H1 (cell line): ENCODE measurements around the gene DPYD. TPM values are rescaled to one million over a fixed set of nuclear protein-coding genes. Genes with fewer than 3 reads are reported as not detected.

Source experiments
- CTCF ChIA-PET: fragments of 300-600 bp; sonication (Branson Sonifier 250); formaldehyde crosslinking; loops from one replicate; lab custom pipeline; 2021; ENCODE audit not compliant: partially characterized antibody; lab: Charles Lee
- POLR2A ChIA-PET: fragments of 300-600 bp; sonication (Branson Sonifier 250); formaldehyde crosslinking; loops from one replicate; lab custom pipeline; 2021; ENCODE audit warnings: inconsistent platforms; ENCODE audit not compliant: partially characterized antibody; lab: Charles Lee
- DNase-seq, 2 experiments: peaks; one replicate each; pipeline versions ENCODE4 v3.0.0 to v3.0.0-alpha.2; 2010 to 2022; ENCODE audit warnings: low spot score in 2 of 2, low read depth in 1 of 2, mixed read lengths in 1 of 2
- FAIRE-seq: peaks from 2 replicates; lab custom pipeline; 2011; peaks lifted over from hg19 to GRCh38; lab: Jason Lieb, UNC
- H2AFZ ChIP-seq: 2 replicates; pipeline ENCODE4 v1.8.1; 2012; ENCODE audit warnings: low read length, inconsistent platforms
- H2AK5ac ChIP-seq: 2 replicates; pipeline ENCODE4 v1.6.1; 2013; ENCODE audit warnings: low read depth, low read length
- H2BK120ac ChIP-seq: replicated peaks from 2 replicates; pipeline ENCODE3; 2013; ENCODE audit warnings: low read depth, low read length, inconsistent platforms
- H2BK12ac ChIP-seq: 2 replicates; pipeline ENCODE4 v1.6.1; 2013; ENCODE audit warnings: low read depth, low read length
- H2BK15ac ChIP-seq: 2 replicates; pipeline ENCODE4 v1.6.1; 2013; ENCODE audit warnings: low read length
- H2BK20ac ChIP-seq: 2 replicates; pipeline ENCODE4 v1.6.1; 2013; ENCODE audit warnings: low read length
- H2BK5ac ChIP-seq: 2 replicates; pipeline ENCODE4 v1.6.1; 2013; ENCODE audit warnings: low read depth, low read length
- H3K14ac ChIP-seq: 2 replicates; pipeline ENCODE4 v1.6.1; 2013; ENCODE audit warnings: inconsistent platforms; ENCODE audit not compliant: insufficient read length
- H3K18ac ChIP-seq: 2 replicates; pipeline ENCODE4 v1.6.1; 2013; ENCODE audit warnings: low read length; ENCODE audit errors: extremely low read depth
- H3K23ac ChIP-seq: 2 replicates; pipeline ENCODE4 v1.6.1; 2013; ENCODE audit warnings: inconsistent platforms; ENCODE audit not compliant: insufficient read length
- H3K23me2 ChIP-seq: 2 replicates; pipeline ENCODE4 v1.6.1; 2013; ENCODE audit warnings: low read depth, low read length
- H3K27ac ChIP-seq: 2 replicates; pipeline ENCODE4 v1.6.1; 2011; ENCODE audit warnings: low read depth, low read length, inconsistent platforms
- H3K27me3 ChIP-seq, 4 experiments: replicated peaks in 1 of 4; 1 replicate in 1 of 4; 2 replicates in 3 of 4; pipeline versions ENCODE4 v1.6.1 to v1.8.1; 2011 to 2013; ENCODE audit warnings: low read length in 3 of 4, mild to moderate bottlenecking in 3 of 4, inconsistent platforms in 2 of 4, mixed read lengths in 2 of 4, moderate library complexity in 1 of 4; ENCODE audit not compliant: control insufficient read depth in 3 of 4, insufficient read depth in 3 of 4; ENCODE audit errors: extremely low read depth in 1 of 4
- H3K36me3 ChIP-seq, 4 experiments: 2 replicates each; pipeline versions ENCODE4 v1.6.1 to v1.8.1; 2011 to 2013; ENCODE audit warnings: mild to moderate bottlenecking in 4 of 4, low read length in 3 of 4, moderate library complexity in 2 of 4, control low read depth in 1 of 4, inconsistent platforms in 1 of 4; ENCODE audit not compliant: insufficient read depth in 4 of 4, control insufficient read depth in 2 of 4
- H3K4ac ChIP-seq: replicated peaks from 2 replicates; pipeline ENCODE3; 2013; ENCODE audit warnings: low read length, low read depth, mixed read lengths, inconsistent platforms; ENCODE audit not compliant: insufficient read length
- H3K4me1 ChIP-seq, 4 experiments: replicated peaks in 1 of 4; 1 replicate in 1 of 4; 2 replicates in 3 of 4; pipeline versions ENCODE4 v1.6.1 to v1.8.1; 2011 to 2013; ENCODE audit warnings: low read length in 3 of 4, inconsistent platforms in 2 of 4, mixed read lengths in 1 of 4; ENCODE audit not compliant: insufficient read depth in 4 of 4, control insufficient read depth in 3 of 4
- H3K4me2 ChIP-seq, 2 experiments: 2 replicates each; pipeline versions ENCODE4 v1.6.1 to v1.8.1; 2011 to 2013; ENCODE audit warnings: low read depth in 2 of 2, low read length in 2 of 2, control low read depth in 1 of 2, inconsistent platforms in 1 of 2, mild to moderate bottlenecking in 1 of 2; ENCODE audit not compliant: insufficient read depth in 1 of 2
- H3K4me3 ChIP-seq, 4 experiments: fragments of 200-600, 300-600 bp in 1 of 4; sonication (generic), shearing (Covaris generic), sonication (Bioruptor Twin) in 1 of 4; 2 replicates each; pipeline versions ENCODE4 v1.5.1 to v1.8.1; 2011 to 2016; ENCODE audit warnings: low read length in 4 of 4, low read depth in 3 of 4, control low read depth in 2 of 4, inconsistent platforms in 2 of 4, mild to moderate bottlenecking in 2 of 4, mixed read lengths in 1 of 4, moderate library complexity in 1 of 4; ENCODE audit not compliant: insufficient read depth in 2 of 4; ENCODE audit errors: extremely low read depth in 1 of 4
- H3K56ac ChIP-seq: replicated peaks from 2 replicates; pipeline ENCODE3; 2013; ENCODE audit warnings: low read depth, mild to moderate bottlenecking, mixed read lengths, low read length, inconsistent platforms; ENCODE audit not compliant: insufficient read length
- H3K79me1 ChIP-seq: 2 replicates; pipeline ENCODE4 v1.6.1; 2013; ENCODE audit warnings: low read depth, low read length, control low read depth
- H3K79me2 ChIP-seq, 2 experiments: 2 replicates each; pipeline versions ENCODE4 v1.6.1 to v1.8.1; 2012 to 2013; ENCODE audit warnings: low read length in 2 of 2, mild to moderate bottlenecking in 2 of 2, inconsistent platforms in 1 of 2; ENCODE audit not compliant: insufficient read depth in 2 of 2, control insufficient read depth in 1 of 2
- H3K9ac ChIP-seq, 4 experiments: replicated peaks in 1 of 4; 1 replicate in 1 of 4; 2 replicates in 3 of 4; pipeline versions ENCODE4 v1.6.1 to v1.8.1; 2011 to 2013; ENCODE audit warnings: low read depth in 3 of 4, low read length in 3 of 4, control low read depth in 2 of 4, mild to moderate bottlenecking in 2 of 4, moderate library complexity in 2 of 4, inconsistent platforms in 1 of 4; ENCODE audit errors: extremely low read depth in 1 of 4
- H3K9me3 ChIP-seq, 2 experiments: 2 replicates each; pipeline versions ENCODE4 v1.6.1 to v1.8.1; 2012 to 2013; ENCODE audit warnings: mild to moderate bottlenecking in 2 of 2, moderate library complexity in 2 of 2, control low read depth in 1 of 2, inconsistent platforms in 1 of 2, low read depth in 1 of 2, low read length in 1 of 2, mixed read lengths in 1 of 2; ENCODE audit not compliant: insufficient read depth in 2 of 2
- H4K20me1 ChIP-seq, 2 experiments: replicated peaks in 1 of 2; 2 replicates each; pipeline versions ENCODE3 to v1.8.1; 2011 to 2013; ENCODE audit warnings: inconsistent platforms in 2 of 2, low read length in 2 of 2, mild to moderate bottlenecking in 1 of 2; ENCODE audit not compliant: insufficient read depth in 2 of 2, control insufficient read depth in 1 of 2
- H4K5ac ChIP-seq: 2 replicates; pipeline ENCODE4 v1.6.1; 2013; ENCODE audit warnings: low read length, low read depth, mixed read lengths, inconsistent platforms; ENCODE audit not compliant: insufficient read length
- H4K8ac ChIP-seq: 2 replicates; pipeline ENCODE4 v1.8.0; 2013; ENCODE audit warnings: mild to moderate bottlenecking, moderate library complexity, low read length, inconsistent platforms; ENCODE audit not compliant: insufficient read depth; ENCODE audit errors: extremely low read depth
- H4K91ac ChIP-seq: replicated peaks from 2 replicates; pipeline ENCODE3; 2013; ENCODE audit warnings: low read length, mixed read lengths, inconsistent platforms; ENCODE audit not compliant: insufficient read length
- ATF3 ChIP-seq: IDR thresholded peaks from 2 replicates; pipeline ENCODE4 v1.6.1; 2011; ENCODE audit warnings: low read depth, mild to moderate bottlenecking, low read length; ENCODE audit not compliant: insufficient read depth
- CBX8 ChIP-seq: fragments of 300-800, 300-1000 bp; sonication (generic); IDR thresholded peaks from 2 replicates; pipeline ENCODE4 v1.7.1; 2016; ENCODE audit warnings: low read depth, low read length, borderline replicate concordance
- CHD1 ChIP-seq: IDR thresholded peaks from 2 replicates; pipeline ENCODE4 v1.6.1; 2012; ENCODE audit warnings: low read depth, low read length, improper control_type of control experiment
- EP300 ChIP-seq, 2 experiments: IDR thresholded peaks; 1 replicate in 1 of 2; 2 replicates in 1 of 2; pipeline ENCODE4 v1.6.1; 2011 to 2012; ENCODE audit warnings: low read depth in 2 of 2, low read length in 2 of 2, mild to moderate bottlenecking in 2 of 2, borderline replicate concordance in 1 of 2, inconsistent platforms in 1 of 2, moderate library complexity in 1 of 2
- FOSL1 ChIP-seq: IDR thresholded peaks from 2 replicates; pipeline ENCODE4 v1.6.1; 2011; ENCODE audit warnings: mild to moderate bottlenecking, low read depth, low read length, moderate library complexity; ENCODE audit not compliant: insufficient read depth
- GABPA ChIP-seq: IDR thresholded peaks from 2 replicates; pipeline ENCODE4 v1.6.1; 2011; ENCODE audit warnings: mild to moderate bottlenecking, low read length, moderate library complexity, borderline replicate concordance; ENCODE audit not compliant: insufficient read depth
- KDM1A ChIP-seq: fragments of 200-600, 300-600 bp; sonication (generic); IDR thresholded peaks from 2 replicates; pipeline ENCODE4 v1.7.1; 2016; ENCODE audit warnings: mild to moderate bottlenecking, low read length, borderline replicate concordance
- KDM4A ChIP-seq: IDR thresholded peaks from one replicate; pipeline ENCODE4 v1.7.1; 2012; ENCODE audit warnings: low read depth, mild to moderate bottlenecking, moderate library complexity, low read length, inconsistent platforms; ENCODE audit not compliant: severe bottlenecking
- MAFK ChIP-seq: IDR thresholded peaks from 2 replicates; pipeline ENCODE4 v1.6.1; 2012; ENCODE audit warnings: low read depth, mild to moderate bottlenecking, improper control_type of control experiment, low read length
- MAX ChIP-seq: IDR thresholded peaks from 2 replicates; pipeline ENCODE4 v1.6.1; 2012; ENCODE audit warnings: inconsistent platforms
- RNF2 ChIP-seq: fragments of 200-900, 300-1000 bp; sonication (generic); IDR thresholded peaks from 2 replicates; pipeline ENCODE4 v1.7.1; 2016; ENCODE audit warnings: borderline replicate concordance, low read depth, mild to moderate bottlenecking, antibody characterized with exemption, low read length; ENCODE audit not compliant: poor library complexity, severe bottlenecking; ENCODE audit errors: missing control alignments
- SP1 ChIP-seq: IDR thresholded peaks from 2 replicates; pipeline ENCODE4 v1.6.1; 2011; ENCODE audit warnings: low read depth, low read length
- SRF ChIP-seq: IDR thresholded peaks from 2 replicates; pipeline ENCODE4 v1.6.1; 2011; ENCODE audit warnings: mild to moderate bottlenecking, low read depth, low read length, moderate library complexity
- TAF1 ChIP-seq: IDR thresholded peaks from 2 replicates; pipeline ENCODE4 v1.6.1; 2011; ENCODE audit warnings: mild to moderate bottlenecking, low read depth, low read length
- polyA plus RNA-seq, 7 experiments: library from polyadenylated mRNA; depleted of rRNA in 3 of 7; stranded (reverse) in 5 of 7; unstranded in 2 of 7; fragments of >200 nt in 5 of 7; fragments of 200-250 nt in 2 of 7; gene quantifications; 1 replicate in 5 of 7; 2 replicates in 1 of 7; 4 replicates in 1 of 7; pipeline versions ENCODE4 v1.2.1 to v1.2.3, GENCODE V29; 2011 to 2013; ENCODE audit warnings: missing spikeins in 2 of 7, mixed read lengths in 2 of 7
- total RNA-seq: library from RNA; stranded (reverse); fragmentation: NEBNext Ultra II Directional; extraction: Animal tissue kit (Norgen Biotek cat#: 25700); gene quantifications from 2 replicates; pipeline ENCODE4 v1.2.1, GENCODE V29; 2021

Gene DPYD
- total and polyA plus RNA-seq, 2 of the 8 experiments (the other 6 are each of a cell fraction or from before 2014, with no cell fraction given) = 0.29 to 0.73 TPM

- no peak overlapping the region for H3K23ac ChIP-seq
- no peak overlapping the region for H2AK5ac ChIP-seq
- H3K27ac ChIP-seq = no peak overlapping the region
- no peaks in the 10 kb centered on the region for H3K23me2 ChIP-seq
- no peak overlapping the region for H2BK20ac ChIP-seq
- ChIA-PET CTCF (interaction anchor here (0.6 kb wide), 1 partner anchor 149 kb away, joined by 3 read pairs; no protein-coding TSS in a partner anchor), POLR2A (no interaction called here)
- no peak overlapping the region for H3K56ac ChIP-seq
- no peak overlapping the region for H3K4ac ChIP-seq
- H3K79me1 ChIP-seq = no peaks in the 10 kb centered on the region
- H2AFZ ChIP-seq = no peak overlapping the region
- H3K4me3 ChIP-seq = no peak overlapping the region
- FAIRE-seq (no peak), DNase-seq (no peak)
- no peaks in the 10 kb centered on the region for H3K79me2 ChIP-seq
- H3K14ac ChIP-seq = no peak overlapping the region
- no peak overlapping the region for H2BK15ac ChIP-seq
- no peak overlapping the region for H3K4me2 ChIP-seq
- H3K18ac ChIP-seq = no peak overlapping the region
- H3K9me3 ChIP-seq = no peaks in the 10 kb centered on the region
- no peak overlapping the region for H3K9ac ChIP-seq
- H3K36me3 ChIP-seq = no peaks in the 10 kb centered on the region
- H2BK12ac ChIP-seq = no peak overlapping the region
- H3K27me3 ChIP-seq = no peaks in the 10 kb centered on the region
- no peak overlapping the region for H2BK5ac ChIP-seq
- H4K5ac ChIP-seq = no peak overlapping the region
- peaks cover 0 to 3% (median 0%) of the 10 kb centered on the region in 4 experiments; a peak in 2 of 7 replicates for H3K4me1 ChIP-seq
- no peak overlapping the region for H2BK120ac ChIP-seq
- no peak overlapping the region for H4K8ac ChIP-seq
- H4K91ac ChIP-seq = no peak overlapping the region
- H4K20me1 ChIP-seq = no peaks in the 10 kb centered on the region
- TF ChIP-seq MAFK (no peak), SP1 (no peak), KDM4A (no peak), GABPA (no peak), FOSL1 (no peak), CBX8 (no peak), RNF2 (no peak), KDM1A (no peak), MAX (no peak), TAF1 (no peak), CHD1 (no peak), SRF (no peak), ATF3 (no peak), EP300 (IDR thresholded peaks at IDR 0.05; ENCODE audit: borderline replicate concordance in 1 of 2, low read depth in 2 of 2, low read length in 2 of 2) (no peak)
Observed at GRCh38 chr1:97350241-97350640, 570.6 kb downstream of the DPYD start.
